CD14-positive monocyte (primary cell): ENCODE measurements around the gene MNX1. TPM values are rescaled to one million over a fixed set of nuclear protein-coding genes. Genes with fewer than 3 reads are reported as not detected.

ENCODE experiments used
- DNase-seq, 3 donors: peaks; one replicate each; pipeline ENCODE4 v3.0.0-alpha.2; 2011 to 2022
- H2AFZ ChIP-seq: 2 replicates; pipeline ENCODE4 v1.6.0; 2012; ENCODE audit warnings: mild to moderate bottlenecking, low read depth, low read length, inconsistent platforms; ENCODE audit not compliant: insufficient read depth, poor library complexity, severe bottlenecking
- H3K27ac ChIP-seq, 2 donors: 1 replicate in 1 of 2; 2 replicates in 1 of 2; pipeline ENCODE4 v1.5.1; 2012 to 2013; ENCODE audit warnings: low read length in 2 of 2, control low read depth in 1 of 2, inconsistent platforms in 1 of 2, low read depth in 1 of 2, mild to moderate bottlenecking in 1 of 2
- H3K27me3 ChIP-seq, 2 donors: one replicate each; pipeline versions ENCODE4 v1.6.0 to v1.6.1; 2011 to 2013; ENCODE audit warnings: low read length in 2 of 2; ENCODE audit not compliant: control insufficient read depth in 2 of 2, insufficient read depth in 2 of 2
- H3K36me3 ChIP-seq, 2 donors: replicated peaks in 1 of 2; 1 replicate in 1 of 2; 2 replicates in 1 of 2; pipeline versions ENCODE4 v1.5.1 to v1.6.1; 2012 to 2013; ENCODE audit warnings: low read length in 2 of 2, control low read depth in 1 of 2, inconsistent platforms in 1 of 2, mild to moderate bottlenecking in 1 of 2; ENCODE audit not compliant: insufficient read depth in 2 of 2, control insufficient read depth in 1 of 2
- H3K4me1 ChIP-seq, 2 donors: 1 replicate in 1 of 2; 2 replicates in 1 of 2; pipeline versions ENCODE4 v1.5.1 to v1.6.1; 2012 to 2013; ENCODE audit warnings: low read length in 2 of 2, control low read depth in 1 of 2, inconsistent platforms in 1 of 2, mild to moderate bottlenecking in 1 of 2, moderate library complexity in 1 of 2; ENCODE audit not compliant: insufficient read depth in 2 of 2, control insufficient read depth in 1 of 2
- H3K4me2 ChIP-seq: replicated peaks from 2 replicates; pipeline ENCODE3; 2012; ENCODE audit warnings: low read length, moderate library complexity, mild to moderate bottlenecking; ENCODE audit not compliant: poor library complexity, severe bottlenecking; ENCODE audit errors: extremely low read depth
- H3K4me3 ChIP-seq, 3 experiments: fragments of 200-600 bp in 1 of 3; sonication (generic) in 1 of 3; replicated peaks in 1 of 3; 1 replicate in 2 of 3; 2 replicates in 1 of 3; pipeline ENCODE4 v1.5.1; 2011 to 2013; ENCODE audit warnings: low read length in 3 of 3, mild to moderate bottlenecking in 3 of 3, control low read depth in 2 of 3, low read depth in 2 of 3, inconsistent platforms in 1 of 3, moderate library complexity in 1 of 3
- H3K79me2 ChIP-seq: 2 replicates; pipeline ENCODE4 v1.6.0; 2012; ENCODE audit warnings: mild to moderate bottlenecking, control low read depth, inconsistent platforms, low read length, moderate library complexity; ENCODE audit not compliant: insufficient read depth
- H3K9ac ChIP-seq: 2 replicates; pipeline ENCODE4 v1.6.0; 2017; ENCODE audit warnings: low read length, mild to moderate bottlenecking; ENCODE audit not compliant: insufficient read depth, poor library complexity, severe bottlenecking
- H3K9me3 ChIP-seq, 2 donors: replicated peaks in 1 of 2; 1 replicate in 1 of 2; 2 replicates in 1 of 2; pipeline versions ENCODE4 v1.5.1 to v1.6.1; 2012 to 2013; ENCODE audit warnings: low read length in 2 of 2, control low read depth in 1 of 2; ENCODE audit not compliant: control insufficient read depth in 1 of 2, insufficient read depth in 1 of 2
- H4K20me1 ChIP-seq: 2 replicates; pipeline ENCODE4 v1.6.0; 2012; ENCODE audit warnings: mild to moderate bottlenecking, low read length, control low read depth, moderate library complexity; ENCODE audit not compliant: insufficient read depth
- H3K27ac Mint-ChIP-seq, 7 donors: one replicate each; pipeline ENCODE4 v1.8.0; 2020; ENCODE audit warnings: mild to moderate bottlenecking in 7 of 7, mixed read lengths in 7 of 7, moderate library complexity in 6 of 7, inconsistent platforms in 2 of 7
- H3K27me3 Mint-ChIP-seq, 3 donors: one replicate each; pipeline ENCODE4 v1.8.0; 2021 to 2022; ENCODE audit warnings: low read depth in 3 of 3, mild to moderate bottlenecking in 3 of 3, mixed read lengths in 3 of 3, moderate library complexity in 3 of 3, inconsistent platforms in 1 of 3
- H3K36me3 Mint-ChIP-seq, 2 donors: one replicate each; pipeline ENCODE4 v1.8.0; 2020; ENCODE audit warnings: mixed read lengths in 2 of 2, inconsistent platforms in 1 of 2, mild to moderate bottlenecking in 1 of 2
- H3K4me1 Mint-ChIP-seq: one replicate; pipeline ENCODE4 v1.8.0; 2020; ENCODE audit warnings: mild to moderate bottlenecking, mixed read lengths
- H3K4me3 Mint-ChIP-seq, 2 donors: one replicate each; pipeline ENCODE4 v1.8.0; 2020; ENCODE audit warnings: mild to moderate bottlenecking in 2 of 2, mixed read lengths in 2 of 2, moderate library complexity in 1 of 2
- H3K9me3 Mint-ChIP-seq, 7 donors: one replicate each; pipeline ENCODE4 v1.8.0; 2020 to 2022; ENCODE audit warnings: mixed read lengths in 7 of 7, mild to moderate bottlenecking in 6 of 7, moderate library complexity in 6 of 7, inconsistent platforms in 2 of 7
- WGBS: methylation state at CpG from one replicate; pipeline ENCODE4 v1.1.5; 2013; ENCODE audit warnings: missing lambda C conversion rate; ENCODE audit not compliant: insufficient coverage; 5-methylcytosine and 5-hydroxymethylcytosine counted together
- intact Hi-C, 2 donors: fragments of 100-400 bp; cut with micrococcal nuclease; formaldehyde crosslinking; loops; one replicate each; pipeline versions ENCODE4 v1.15.0 to v1.15.1; 2023
- polyA plus RNA-seq, 3 donors: library from polyadenylated mRNA; depleted of rRNA in 1 of 3; unstranded in 2 of 3; stranded (reverse) in 1 of 3; fragments of 300-500 nt in 2 of 3; fragments of >200 nt in 1 of 3; fragmentation: Illumina TruSeq in 2 of 3; gene quantifications; 1 replicate in 2 of 3; 2 replicates in 1 of 3; pipeline ENCODE4 v1.2.3, GENCODE V29; 2012 to 2021
- TF ChIP-seq, protein P1 (sequence below): fragments of 200-600 bp; IDR thresholded peaks from one replicate; pipeline ENCODE4 v1.8.0; 2022; ENCODE audit warnings: antibody characterized with exemption, mild to moderate bottlenecking

The MNX1 gene
- polyA plus RNA-seq, 3 donors, result not detected

- peaks cover 84 to 97% of the 10 kb centered on the region in 2 donors for H3K36me3 ChIP-seq
- peaks cover 30% of the 10 kb centered on the region for H3K79me2 ChIP-seq
- H3K4me3 Mint-ChIP-seq, result no peak overlapping the region
- no peak overlapping the region for H2AFZ ChIP-seq
- no peaks in the 10 kb centered on the region for H3K9me3 Mint-ChIP-seq
- no peaks in the 10 kb centered on the region for H3K9me3 ChIP-seq
- intact Hi-C loops, result loop anchor here in 1 of 2 donors (10.0 kb wide), 1 partner anchor 318 kb away; no protein-coding TSS in a partner anchor
- H3K27me3 ChIP-seq, result no peaks in the 10 kb centered on the region
- peaks cover 84 to 91% of the 10 kb centered on the region in 2 donors for H3K36me3 Mint-ChIP-seq
- no peak overlapping the region for H3K27ac ChIP-seq
- peaks cover 0 to 3% (median 2%) of the 10 kb centered on the region in 3 donors for H3K27me3 Mint-ChIP-seq
- H3K27ac Mint-ChIP-seq, result no peak overlapping the region
- H3K4me1 Mint-ChIP-seq, result peaks cover 4% of the 10 kb centered on the region
- no peaks in the 10 kb centered on the region for H3K4me1 ChIP-seq
- peaks cover 8% of the 10 kb centered on the region for H4K20me1 ChIP-seq
- WGBS, result 100% methylated on average over 1 of the region's 2 CpGs
- TF ChIP-seq, protein P1, sequence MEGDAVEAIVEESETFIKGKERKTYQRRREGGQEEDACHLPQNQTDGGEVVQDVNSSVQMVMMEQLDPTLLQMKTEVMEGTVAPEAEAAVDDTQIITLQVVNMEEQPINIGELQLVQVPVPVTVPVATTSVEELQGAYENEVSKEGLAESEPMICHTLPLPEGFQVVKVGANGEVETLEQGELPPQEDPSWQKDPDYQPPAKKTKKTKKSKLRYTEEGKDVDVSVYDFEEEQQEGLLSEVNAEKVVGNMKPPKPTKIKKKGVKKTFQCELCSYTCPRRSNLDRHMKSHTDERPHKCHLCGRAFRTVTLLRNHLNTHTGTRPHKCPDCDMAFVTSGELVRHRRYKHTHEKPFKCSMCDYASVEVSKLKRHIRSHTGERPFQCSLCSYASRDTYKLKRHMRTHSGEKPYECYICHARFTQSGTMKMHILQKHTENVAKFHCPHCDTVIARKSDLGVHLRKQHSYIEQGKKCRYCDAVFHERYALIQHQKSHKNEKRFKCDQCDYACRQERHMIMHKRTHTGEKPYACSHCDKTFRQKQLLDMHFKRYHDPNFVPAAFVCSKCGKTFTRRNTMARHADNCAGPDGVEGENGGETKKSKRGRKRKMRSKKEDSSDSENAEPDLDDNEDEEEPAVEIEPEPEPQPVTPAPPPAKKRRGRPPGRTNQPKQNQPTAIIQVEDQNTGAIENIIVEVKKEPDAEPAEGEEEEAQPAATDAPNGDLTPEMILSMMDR, result no peak
- DNase-seq, result no peak
- H3K4me2 ChIP-seq, result no peak overlapping the region
- no peak overlapping the region for H3K4me3 ChIP-seq
- H3K9ac ChIP-seq, result no peak overlapping the region
Observed at GRCh38 chr7:156956727-156957126, 53.7 kb downstream of the MNX1 start.

- Histone ChIP-seq H3K36me3 (peaks cover 66 to 79% of the 10 kb centered on the region in 2 donors), H2AFZ (no peak overlapping the region), H3K4me1 (peaks cover 17 to 18% of the 10 kb centered on the region in 2 donors), H3K9ac (no peak overlapping the region), H3K27me3 (no peaks in the 10 kb centered on the region), H3K4me2 (no peak overlapping the region), H4K20me1 (peaks cover 24% of the 10 kb centered on the region), H3K79me2 (peaks cover 48% of the 10 kb centered on the region), H3K4me3 (no peak overlapping the region), H3K9me3 (no peaks in the 10 kb centered on the region), H3K27ac (no peak overlapping the region)
- Mint-ChIP-seq H3K4me1 (peaks cover 21% of the 10 kb centered on the region), H3K27me3 (peaks cover 0 to 3% (median 2%) of the 10 kb centered on the region in 3 donors), H3K9me3 (no peaks in the 10 kb centered on the region), H3K27ac (no peak overlapping the region), H3K36me3 (peaks cover 66 to 74% of the 10 kb centered on the region in 2 donors), H3K4me3 (no peak overlapping the region)
- TF ChIP-seq, protein P1, result no peak
- no CpG with 5 or more reads among the region's 2 CpGs for WGBS
- intact Hi-C loops, result loop anchor here (5.0 to 10.0 kb wide), 3 partner anchors 182 to 1303 kb away; partner anchors contain the start of gene UBE3C (in 1 of the 2)
- no peak for DNase-seq
Observed at GRCh38 chr7:156954941-156955340, 55.5 kb downstream of the MNX1 start.

Other genes starting within 250 kb of the MNX1 start
- 10 to 100 TPM; 14.8 to 24.4 (median 21.2) TPM for gene LMBR1, start 117.5 kb downstream of the MNX1 start, polyA plus RNA-seq
- 10 to 100 TPM in 1 of 3 donors, 1 to 10 TPM in 1, under 1 TPM in 1; 0.89 to 11.5 (median 1.9) TPM for gene NOM1, start 61.0 kb downstream of the MNX1 start, polyA plus RNA-seq
- gene UBE3C, start 128.3 kb upstream of the MNX1 start, polyA plus RNA-seq, result 10 to 100 TPM; 19.5 to 34.5 (median 24.3) TPM